H1 (cell line): ENCODE data around the gene PITPNC1. TPM values are rescaled to one million over a fixed set of nuclear protein-coding genes. Genes with fewer than 3 reads are reported as not detected.

Experiments
- CTCF ChIA-PET: fragments of 300-600 bp; sonication (Branson Sonifier 250); formaldehyde crosslinking; loops from one replicate; lab custom pipeline; 2021; ENCODE audit not compliant: partially characterized antibody; lab: Charles Lee
- POLR2A ChIA-PET: fragments of 300-600 bp; sonication (Branson Sonifier 250); formaldehyde crosslinking; loops from one replicate; lab custom pipeline; 2021; ENCODE audit warnings: inconsistent platforms; ENCODE audit not compliant: partially characterized antibody; lab: Charles Lee
- DNase-seq, 2 experiments: peaks; one replicate each; pipeline versions ENCODE4 v3.0.0 to v3.0.0-alpha.2; 2010 to 2022; ENCODE audit warnings: low spot score in 2 of 2, low read depth in 1 of 2, mixed read lengths in 1 of 2
- FAIRE-seq: peaks from 2 replicates; lab custom pipeline; 2011; peaks lifted over from hg19 to GRCh38; lab: Jason Lieb, UNC
- H2AFZ ChIP-seq: 2 replicates; pipeline ENCODE4 v1.8.1; 2012; ENCODE audit warnings: low read length, inconsistent platforms
- H2AK5ac ChIP-seq: 2 replicates; pipeline ENCODE4 v1.6.1; 2013; ENCODE audit warnings: low read depth, low read length
- H2BK120ac ChIP-seq: replicated peaks from 2 replicates; pipeline ENCODE3; 2013; ENCODE audit warnings: low read depth, low read length, inconsistent platforms
- H2BK12ac ChIP-seq: 2 replicates; pipeline ENCODE4 v1.6.1; 2013; ENCODE audit warnings: low read depth, low read length
- H2BK15ac ChIP-seq: 2 replicates; pipeline ENCODE4 v1.6.1; 2013; ENCODE audit warnings: low read length
- H2BK20ac ChIP-seq: 2 replicates; pipeline ENCODE4 v1.6.1; 2013; ENCODE audit warnings: low read length
- H2BK5ac ChIP-seq: 2 replicates; pipeline ENCODE4 v1.6.1; 2013; ENCODE audit warnings: low read depth, low read length
- H3K14ac ChIP-seq: 2 replicates; pipeline ENCODE4 v1.6.1; 2013; ENCODE audit warnings: inconsistent platforms; ENCODE audit not compliant: insufficient read length
- H3K18ac ChIP-seq: 2 replicates; pipeline ENCODE4 v1.6.1; 2013; ENCODE audit warnings: low read length; ENCODE audit errors: extremely low read depth
- H3K23ac ChIP-seq: 2 replicates; pipeline ENCODE4 v1.6.1; 2013; ENCODE audit warnings: inconsistent platforms; ENCODE audit not compliant: insufficient read length
- H3K23me2 ChIP-seq: 2 replicates; pipeline ENCODE4 v1.6.1; 2013; ENCODE audit warnings: low read depth, low read length
- H3K27ac ChIP-seq: 2 replicates; pipeline ENCODE4 v1.6.1; 2011; ENCODE audit warnings: low read depth, low read length, inconsistent platforms
- H3K27me3 ChIP-seq, 4 experiments: replicated peaks in 1 of 4; 1 replicate in 1 of 4; 2 replicates in 3 of 4; pipeline versions ENCODE4 v1.6.1 to v1.8.1; 2011 to 2013; ENCODE audit warnings: low read length in 3 of 4, mild to moderate bottlenecking in 3 of 4, inconsistent platforms in 2 of 4, mixed read lengths in 2 of 4, moderate library complexity in 1 of 4; ENCODE audit not compliant: control insufficient read depth in 3 of 4, insufficient read depth in 3 of 4; ENCODE audit errors: extremely low read depth in 1 of 4
- H3K36me3 ChIP-seq, 4 experiments: 2 replicates each; pipeline versions ENCODE4 v1.6.1 to v1.8.1; 2011 to 2013; ENCODE audit warnings: mild to moderate bottlenecking in 4 of 4, low read length in 3 of 4, moderate library complexity in 2 of 4, control low read depth in 1 of 4, inconsistent platforms in 1 of 4; ENCODE audit not compliant: insufficient read depth in 4 of 4, control insufficient read depth in 2 of 4
- H3K4ac ChIP-seq: replicated peaks from 2 replicates; pipeline ENCODE3; 2013; ENCODE audit warnings: low read length, low read depth, mixed read lengths, inconsistent platforms; ENCODE audit not compliant: insufficient read length
- H3K4me1 ChIP-seq, 4 experiments: replicated peaks in 1 of 4; 1 replicate in 1 of 4; 2 replicates in 3 of 4; pipeline versions ENCODE4 v1.6.1 to v1.8.1; 2011 to 2013; ENCODE audit warnings: low read length in 3 of 4, inconsistent platforms in 2 of 4, mixed read lengths in 1 of 4; ENCODE audit not compliant: insufficient read depth in 4 of 4, control insufficient read depth in 3 of 4
- H3K4me2 ChIP-seq, 2 experiments: 2 replicates each; pipeline versions ENCODE4 v1.6.1 to v1.8.1; 2011 to 2013; ENCODE audit warnings: low read depth in 2 of 2, low read length in 2 of 2, control low read depth in 1 of 2, inconsistent platforms in 1 of 2, mild to moderate bottlenecking in 1 of 2; ENCODE audit not compliant: insufficient read depth in 1 of 2
- H3K4me3 ChIP-seq, 4 experiments: fragments of 200-600, 300-600 bp in 1 of 4; sonication (generic), shearing (Covaris generic), sonication (Bioruptor Twin) in 1 of 4; 2 replicates each; pipeline versions ENCODE4 v1.5.1 to v1.8.1; 2011 to 2016; ENCODE audit warnings: low read length in 4 of 4, low read depth in 3 of 4, control low read depth in 2 of 4, inconsistent platforms in 2 of 4, mild to moderate bottlenecking in 2 of 4, mixed read lengths in 1 of 4, moderate library complexity in 1 of 4; ENCODE audit not compliant: insufficient read depth in 2 of 4; ENCODE audit errors: extremely low read depth in 1 of 4
- H3K56ac ChIP-seq: replicated peaks from 2 replicates; pipeline ENCODE3; 2013; ENCODE audit warnings: low read depth, mild to moderate bottlenecking, mixed read lengths, low read length, inconsistent platforms; ENCODE audit not compliant: insufficient read length
- H3K79me1 ChIP-seq: 2 replicates; pipeline ENCODE4 v1.6.1; 2013; ENCODE audit warnings: low read depth, low read length, control low read depth
- H3K79me2 ChIP-seq, 2 experiments: 2 replicates each; pipeline versions ENCODE4 v1.6.1 to v1.8.1; 2012 to 2013; ENCODE audit warnings: low read length in 2 of 2, mild to moderate bottlenecking in 2 of 2, inconsistent platforms in 1 of 2; ENCODE audit not compliant: insufficient read depth in 2 of 2, control insufficient read depth in 1 of 2
- H3K9ac ChIP-seq, 4 experiments: replicated peaks in 1 of 4; 1 replicate in 1 of 4; 2 replicates in 3 of 4; pipeline versions ENCODE4 v1.6.1 to v1.8.1; 2011 to 2013; ENCODE audit warnings: low read depth in 3 of 4, low read length in 3 of 4, control low read depth in 2 of 4, mild to moderate bottlenecking in 2 of 4, moderate library complexity in 2 of 4, inconsistent platforms in 1 of 4; ENCODE audit errors: extremely low read depth in 1 of 4
- H3K9me3 ChIP-seq, 2 experiments: 2 replicates each; pipeline versions ENCODE4 v1.6.1 to v1.8.1; 2012 to 2013; ENCODE audit warnings: mild to moderate bottlenecking in 2 of 2, moderate library complexity in 2 of 2, control low read depth in 1 of 2, inconsistent platforms in 1 of 2, low read depth in 1 of 2, low read length in 1 of 2, mixed read lengths in 1 of 2; ENCODE audit not compliant: insufficient read depth in 2 of 2
- H4K20me1 ChIP-seq, 2 experiments: replicated peaks in 1 of 2; 2 replicates each; pipeline versions ENCODE3 to v1.8.1; 2011 to 2013; ENCODE audit warnings: inconsistent platforms in 2 of 2, low read length in 2 of 2, mild to moderate bottlenecking in 1 of 2; ENCODE audit not compliant: insufficient read depth in 2 of 2, control insufficient read depth in 1 of 2
- H4K5ac ChIP-seq: 2 replicates; pipeline ENCODE4 v1.6.1; 2013; ENCODE audit warnings: low read length, low read depth, mixed read lengths, inconsistent platforms; ENCODE audit not compliant: insufficient read length
- H4K8ac ChIP-seq: 2 replicates; pipeline ENCODE4 v1.8.0; 2013; ENCODE audit warnings: mild to moderate bottlenecking, moderate library complexity, low read length, inconsistent platforms; ENCODE audit not compliant: insufficient read depth; ENCODE audit errors: extremely low read depth
- H4K91ac ChIP-seq: replicated peaks from 2 replicates; pipeline ENCODE3; 2013; ENCODE audit warnings: low read length, mixed read lengths, inconsistent platforms; ENCODE audit not compliant: insufficient read length
- CEBPB ChIP-seq: IDR thresholded peaks from 2 replicates; pipeline ENCODE4 v1.6.1; 2012; ENCODE audit warnings: low read depth, low read length
- CREB1 ChIP-seq: IDR thresholded peaks from 2 replicates; pipeline ENCODE4 v1.6.1; 2012; ENCODE audit warnings: inconsistent platforms
- JUN ChIP-seq: IDR thresholded peaks from 2 replicates; pipeline ENCODE4 v1.6.1; 2011; ENCODE audit warnings: low read depth, mild to moderate bottlenecking, improper control_type of control experiment, low read length
- KDM5A ChIP-seq: fragments of 200-600 bp; IDR thresholded peaks from 2 replicates; pipeline ENCODE4 v1.7.1; 2012; ENCODE audit warnings: mild to moderate bottlenecking, low read length, inconsistent platforms, mixed read lengths
- NANOG ChIP-seq: IDR thresholded peaks from 2 replicates; pipeline ENCODE4 v1.6.1; 2011; ENCODE audit warnings: low read length, low read depth, mild to moderate bottlenecking, inconsistent platforms; ENCODE audit not compliant: insufficient read depth, poor library complexity, severe bottlenecking
- RAD21 ChIP-seq, 2 experiments: IDR thresholded peaks in 1 of 2; conservative IDR thresholded peaks in 1 of 2; 2 replicates each; pipeline ENCODE4 v1.6.1; 2011; ENCODE audit warnings: low read depth in 2 of 2, low read length in 2 of 2, improper control_type of control experiment in 1 of 2, inconsistent platforms in 1 of 2, mild to moderate bottlenecking in 1 of 2, moderate library complexity in 1 of 2
- SP2 ChIP-seq: IDR thresholded peaks from 2 replicates; pipeline ENCODE4 v1.6.1; 2012; ENCODE audit warnings: mild to moderate bottlenecking, low read length, inconsistent platforms
- SRF ChIP-seq: IDR thresholded peaks from 2 replicates; pipeline ENCODE4 v1.6.1; 2011; ENCODE audit warnings: mild to moderate bottlenecking, low read depth, low read length, moderate library complexity
- WGBS, 2 experiments: shearing (Covaris generic) in 1 of 2; methylation state at CpG; one replicate each; pipeline versions ENCODE4 v1.1.6 to v1.1.7; 2013 to 2015; ENCODE audit warnings: low lambda C conversion rate in 2 of 2, mixed read lengths in 2 of 2, inconsistent platforms in 1 of 2, low coverage in 1 of 2, missing lambda C conversion rate in 1 of 2; ENCODE audit not compliant: insufficient replicate concordance in 2 of 2, insufficient coverage in 1 of 2, insufficient read length in 1 of 2; ENCODE audit errors: extremely low coverage in 1 of 2, missing lambda C conversion rate in 1 of 2; 5-methylcytosine and 5-hydroxymethylcytosine counted together
- polyA plus RNA-seq, 7 experiments: library from polyadenylated mRNA; depleted of rRNA in 3 of 7; stranded (reverse) in 5 of 7; unstranded in 2 of 7; fragments of >200 nt in 5 of 7; fragments of 200-250 nt in 2 of 7; gene quantifications; 1 replicate in 5 of 7; 2 replicates in 1 of 7; 4 replicates in 1 of 7; pipeline versions ENCODE4 v1.2.1 to v1.2.3, GENCODE V29; 2011 to 2013; ENCODE audit warnings: missing spikeins in 2 of 7, mixed read lengths in 2 of 7
- total RNA-seq: library from RNA; stranded (reverse); fragmentation: NEBNext Ultra II Directional; extraction: Animal tissue kit (Norgen Biotek cat#: 25700); gene quantifications from 2 replicates; pipeline ENCODE4 v1.2.1, GENCODE V29; 2021

PITPNC1 gene
- total and polyA plus RNA-seq, 2 of the 8 experiments (the other 6 are each of a cell fraction or from before 2014, with no cell fraction given): 17.6 to 54.7 TPM

- H4K8ac ChIP-seq: no peak overlapping the region
- no peaks in the 10 kb centered on the region for H3K9me3 ChIP-seq
- H3K4me1 ChIP-seq: no peaks in the 10 kb centered on the region
- no peak overlapping the region for H3K4ac ChIP-seq
- H3K56ac ChIP-seq: no peak overlapping the region
- POLR2A ChIA-PET: interaction anchor here (1.1 kb wide), 1 partner anchor 25 kb away, joined by 3 read pairs; no protein-coding TSS in a partner anchor
- no peak overlapping the region for H4K91ac ChIP-seq
- FAIRE-seq: no peak
- H3K23me2 ChIP-seq: no peaks in the 10 kb centered on the region
- H2BK5ac ChIP-seq: no peak overlapping the region
- no peak overlapping the region for H3K18ac ChIP-seq
- no peak overlapping the region for H3K14ac ChIP-seq
- no peak overlapping the region for H3K4me3 ChIP-seq
- no peak for DNase-seq
- 93% methylated on average over 4 of the region's 4 CpGs; no CpG with 5 or more reads in 1 of the 2 experiments for WGBS, 2 experiments
- no peaks in the 10 kb centered on the region for H4K20me1 ChIP-seq
- H3K4me2 ChIP-seq: no peak overlapping the region
- H2AK5ac ChIP-seq: no peak overlapping the region
- H3K27ac ChIP-seq: no peak overlapping the region
- no peaks in the 10 kb centered on the region for H3K79me2 ChIP-seq
- H3K23ac ChIP-seq: no peak overlapping the region
- H2AFZ ChIP-seq: no peak overlapping the region
- no peak overlapping the region for H2BK12ac ChIP-seq
- H2BK20ac ChIP-seq: no peak overlapping the region
- no peaks in the 10 kb centered on the region for H3K27me3 ChIP-seq
- no peaks in the 10 kb centered on the region for H3K79me1 ChIP-seq
- no peak overlapping the region for H3K9ac ChIP-seq
- H2BK120ac ChIP-seq: no peak overlapping the region
- H4K5ac ChIP-seq: no peak overlapping the region
- CTCF ChIA-PET: interaction anchor here (0.6 to 1.1 kb wide), 2 partner anchors 57 to 288 kb away, joined by 3 read pairs; no protein-coding TSS in a partner anchor
- no peak overlapping the region for H2BK15ac ChIP-seq
- no peaks in the 10 kb centered on the region; a peak in 1 of 8 replicates for H3K36me3 ChIP-seq
- TF ChIP-seq RAD21 (IDR thresholded peaks at IDR 0.05 in 1 of 2, conservative IDR thresholded peaks at IDR 0.05 in 1 of 2; ENCODE audit: low read depth in 2 of 2, low read length in 2 of 2): no peak
- TF ChIP-seq CEBPB: no peak
- TF ChIP-seq JUN: no peak
- no peak for TF ChIP-seq SP2
- TF ChIP-seq CREB1: no peak
- no peak for TF ChIP-seq SRF
- TF ChIP-seq NANOG: no peak
- no peak for TF ChIP-seq KDM5A
Observed at GRCh38 chr17:67675481-67675880, 298.4 kb downstream of the PITPNC1 start.
